K562 (cell line): Measurements from ENCODE around the gene CTIF. TPM values are rescaled to one million over a fixed set of nuclear protein-coding genes. Genes with fewer than 3 reads are reported as not detected.

Experiments used
- ATAC-seq: fragments of 200-7000 bp; cut with Tn5 transposase; 3 replicates; pipeline ENCODE4 v1.9.1; 2020; ENCODE audit warnings: moderate library complexity
- BruUV-seq: library from RNA; stranded (reverse); fragments of 400-500 nt; replicated peaks from 2 replicates; lab custom pipeline; 2021; lab: Mats Ljungman, UMichigan
- CTCF ChIA-PET: fragments of 300-600 bp; formaldehyde crosslinking; extraction: SDS; loops from one replicate; lab custom pipeline; 2021; ENCODE audit warnings: low intra/inter-chr PET ratio; lab: Yijun Ruan, JAX
- POLR2A ChIA-PET: fragments of 300-600, 350-650 bp; sonication (Branson Sonifier 250); formaldehyde crosslinking; extraction: SDS; loops from one replicate; lab custom pipeline; 2021; ENCODE audit warnings: antibody characterized with exemption, inconsistent platforms; lab: Yijun Ruan, JAX
- DNase-seq, 4 experiments: peaks; one replicate each; pipeline versions ENCODE4 v3.0.0 to v3.0.0-alpha.2; 2011 to 2018; ENCODE audit warnings: low spot score in 3 of 4, mixed read lengths in 3 of 4; ENCODE audit errors: extremely low read depth in 1 of 4
- FAIRE-seq: peaks from 2 replicates; lab custom pipeline; 2011; peaks lifted over from hg19 to GRCh38; lab: Jason Lieb, UNC
- H2AFZ ChIP-seq: 2 replicates; pipeline ENCODE4 v1.6.0; 2011; ENCODE audit warnings: low read depth, low read length, control low read depth, inconsistent platforms
- H3K27ac ChIP-seq: fragments of 200-600 bp; 3 replicates; pipeline ENCODE4 v1.8.0; 2011; ENCODE audit warnings: low read depth, mild to moderate bottlenecking, control low read depth, inconsistent platforms, low read length, moderate library complexity, mixed read lengths; ENCODE audit errors: extremely low read depth
- H3K27me3 ChIP-seq, 2 experiments: fragments of 300-600 bp in 1 of 2; 2 replicates in 1 of 2; 3 replicates in 1 of 2; pipeline versions ENCODE4 v1.6.0 to v1.8.0; 2011; ENCODE audit warnings: inconsistent platforms in 2 of 2, low read length in 2 of 2, mild to moderate bottlenecking in 1 of 2, mixed read lengths in 1 of 2, moderate library complexity in 1 of 2; ENCODE audit not compliant: control insufficient read depth in 2 of 2, insufficient read depth in 2 of 2
- H3K36me3 ChIP-seq: fragments of 300-600 bp; 3 replicates; pipeline ENCODE4 v1.8.0; 2011; ENCODE audit warnings: mild to moderate bottlenecking, low read length, inconsistent platforms; ENCODE audit not compliant: control insufficient read depth, insufficient read depth
- H3K4me1 ChIP-seq, 2 experiments: fragments of 200-600 bp in 1 of 2; replicated peaks in 1 of 2; 2 replicates in 1 of 2; 3 replicates in 1 of 2; pipeline versions ENCODE4 v1.5.1 to v1.8.0; 2011; ENCODE audit warnings: inconsistent platforms in 2 of 2, low read length in 2 of 2, mild to moderate bottlenecking in 1 of 2, mixed read lengths in 1 of 2, moderate library complexity in 1 of 2; ENCODE audit not compliant: control insufficient read depth in 2 of 2, insufficient read depth in 2 of 2
- H3K4me2 ChIP-seq: 2 replicates; pipeline ENCODE4 v1.6.1; 2011; ENCODE audit warnings: low read length, control low read depth, inconsistent platforms, mixed read lengths; ENCODE audit not compliant: insufficient read depth
- H3K4me3 ChIP-seq: fragments of 200-600 bp; sonication (generic), shearing (Covaris generic); 2 replicates; pipeline ENCODE4 v1.5.1; 2016; ENCODE audit warnings: control low read depth, inconsistent platforms
- H3K79me2 ChIP-seq: fragments of 200-600 bp; 3 replicates; pipeline ENCODE4 v1.8.0; 2011; ENCODE audit warnings: low read length, inconsistent platforms; ENCODE audit not compliant: control insufficient read depth, insufficient read depth
- H3K9ac ChIP-seq, 2 experiments: 2 replicates each; pipeline versions ENCODE4 v1.6.0 to v1.6.1; 2011; ENCODE audit warnings: low read depth in 2 of 2, low read length in 2 of 2, control low read depth in 1 of 2, inconsistent platforms in 1 of 2, mild to moderate bottlenecking in 1 of 2, mixed read lengths in 1 of 2; ENCODE audit not compliant: insufficient read depth in 1 of 2
- H3K9me1 ChIP-seq: one replicate; pipeline ENCODE4 v1.6.0; 2011; ENCODE audit warnings: inconsistent platforms, mild to moderate bottlenecking, low read length, moderate library complexity; ENCODE audit not compliant: control insufficient read depth, insufficient read depth
- H3K9me3 ChIP-seq: replicated peaks from 2 replicates; pipeline ENCODE4 v1.5.1; 2011; ENCODE audit warnings: low read depth, low read length, inconsistent platforms; ENCODE audit not compliant: control insufficient read depth, insufficient read depth
- H4K20me1 ChIP-seq: replicated peaks from 2 replicates; pipeline ENCODE4 v1.6.1; 2011; ENCODE audit warnings: low read length, inconsistent platforms, mixed read lengths; ENCODE audit not compliant: control insufficient read depth, insufficient read depth
- ESRRA ChIP-seq: fragments of 450-650 bp; IDR thresholded peaks from 2 replicates; pipeline ENCODE4 v1.6.1; 2014; ENCODE audit warnings: low read depth, mild to moderate bottlenecking, moderate library complexity, borderline replicate concordance
- NFIC ChIP-seq: fragments of 450-650 bp; IDR thresholded peaks from 2 replicates; pipeline ENCODE4 v1.6.1; 2017; ENCODE audit warnings: mild to moderate bottlenecking, inconsistent platforms
- SMARCA4 ChIP-seq: fragments of 450-650 bp; IDR thresholded peaks from 2 replicates; pipeline ENCODE4 v1.6.1; 2016
- TEAD1 ChIP-seq, 2 experiments: fragments of 450-650 bp in 1 of 2; sonication (generic) in 1 of 2; formaldehyde crosslinking; IDR thresholded peaks; 2 replicates each; pipeline versions ENCODE4 v1.4.0 to v1.8.0; 2020 to 2022; ENCODE audit warnings: mild to moderate bottlenecking in 2 of 2, missing genetic modification reagents in 1 of 2
- WGBS: fragments of 100-300 bp; shearing (Covaris generic); methylation state at CpG from one replicate; pipeline ENCODE4 v1.1.6; 2016; ENCODE audit warnings: low coverage, mixed read lengths; ENCODE audit not compliant: insufficient coverage; ENCODE audit errors: missing lambda C conversion rate; 5-methylcytosine and 5-hydroxymethylcytosine counted together
- in situ Hi-C: fragments of 300-500 bp; cut with MboI; formaldehyde crosslinking; loops from 4 replicates; pipeline ENCODE4 v1.15.0; 2018; ENCODE audit warnings: inconsistent platforms, mixed read lengths
- intact Hi-C: fragments of 100-400 bp; cut with micrococcal nuclease; formaldehyde crosslinking; loops from 2 replicates; pipeline ENCODE4 v1.14.2; 2022
- polyA plus RNA-seq, 8 experiments: library from polyadenylated mRNA; depleted of rRNA in 4 of 8; stranded (reverse) in 5 of 8; unstranded in 3 of 8; fragments of >200 nt; fragmentation: Nextera tagmentation in 2 of 8; fragmentation: Illumina TruSeq in 1 of 8; extraction: Ambion mirVana in 2 of 8; extraction: Trizol in 1 of 8; gene quantifications; 2 replicates each; pipeline versions ENCODE4 v1.2.1 to v1.2.3, GENCODE V29; 2011 to 2014; ENCODE audit warnings: inconsistent platforms in 1 of 8, missing spikeins in 1 of 8
- total RNA-seq, 7 experiments: library from RNA; depleted of rRNA in 6 of 7; stranded (reverse); fragments of >200 nt in 6 of 7; fragmentation: Illumina TruSeq in 2 of 7; extraction: Trizol in 2 of 7; gene quantifications; 2 replicates each; pipeline versions ENCODE4 v1.2.1 to v1.2.3, GENCODE V29; 2011 to 2021; ENCODE audit warnings: low replicate concordance in 1 of 7

CTIF gene
- total and polyA plus RNA-seq, 9 of the 15 experiments (the other 6 are each of a cell fraction or from before 2014, with no cell fraction given) = 0.17 to 11.5 (median 2.2) TPM

GRCh38 chr18:48790226-48790863 lies 251.5 kb downstream of the CTIF start:
- Histone ChIP-seq H3K9ac (no peak overlapping the region), H3K9me1 (no peaks in the 10 kb centered on the region), H3K27ac (no peak overlapping the region), H3K4me3 (no peak overlapping the region), H3K27me3 (no peaks in the 10 kb centered on the region), H4K20me1 (no peaks in the 10 kb centered on the region; the same call in 1 of the 2 replicates), H3K79me2 (no peaks in the 10 kb centered on the region), H3K4me1 (peaks cover 0 to 7% of the 10 kb centered on the region in 2 experiments; a peak in 2 of 5 replicates), H3K9me3 (no peaks in the 10 kb centered on the region), H2AFZ (no peak overlapping the region), H3K36me3 (no peaks in the 10 kb centered on the region), H3K4me2 (no peak overlapping the region)
- ATAC-seq (no peak), FAIRE-seq (no peak), DNase-seq (no peak)
- ChIA-PET CTCF (no interaction called here), POLR2A (interaction anchor here (0.6 to 0.8 kb wide), 2 partner anchors 15 to 102 kb away, joined by 3 to 4 read pairs; no protein-coding TSS in a partner anchor)
- intact Hi-C loops (no loop called here), in situ Hi-C loops (no loop called here)
- TF ChIP-seq TEAD1 (CRISPR knock-in tag; IDR thresholded peaks at IDR 0.05) = no peak
- peak; percentile 27; the same call in 1 of the 2 replicates for TF ChIP-seq NFIC
- 55% methylated on average over 11 of the region's 22 CpGs for WGBS
- no TSS peak for BruUV-seq

- BruUV-seq = no TSS peak
- no peak overlapping the region for H3K27ac ChIP-seq
- WGBS = no CpG with 5 or more reads among the region's 1 CpG
- CTCF ChIA-PET = no interaction called here
- ATAC-seq = no peak
- H2AFZ ChIP-seq = no peak overlapping the region
- no peaks in the 10 kb centered on the region for H3K36me3 ChIP-seq
- H3K27me3 ChIP-seq = no peaks in the 10 kb centered on the region
- no peaks in the 10 kb centered on the region for H3K9me1 ChIP-seq
- H3K9ac ChIP-seq = no peak overlapping the region
- H3K4me2 ChIP-seq = no peak overlapping the region
- POLR2A ChIA-PET = interaction anchor here (0.6 kb wide), 2 partner anchors 15 to 239 kb away, joined by 3 read pairs; no protein-coding TSS in a partner anchor
- no peaks in the 10 kb centered on the region; the same call in 1 of the 2 replicates for H4K20me1 ChIP-seq
- no peaks in the 10 kb centered on the region for H3K9me3 ChIP-seq
- no peak for FAIRE-seq
- no peaks in the 10 kb centered on the region for H3K79me2 ChIP-seq
- intact Hi-C loops (no loop called here), in situ Hi-C loops (no loop called here)
- no peak for DNase-seq
- H3K4me1 ChIP-seq = peaks cover 0 to 7% of the 10 kb centered on the region in 2 experiments; a peak in 2 of 5 replicates
- no peak overlapping the region for H3K4me3 ChIP-seq
- TF ChIP-seq ESRRA = no peak
- TF ChIP-seq SMARCA4 = no peak
Measured at GRCh38 chr18:48790869-48791635, 252.2 kb downstream of the CTIF start.
